HEK293 (cell line): Measurements from ENCODE around the gene KIDINS220.

Source experiments
- CTCF ChIA-PET: fragments of 350-600 bp; formaldehyde crosslinking; extraction: SDS; loops from one replicate; lab custom pipeline; 2021; ENCODE audit warnings: antibody characterized with exemption; lab: Yijun Ruan, JAX
- POLR2A ChIA-PET: fragments of 300-600 bp; formaldehyde crosslinking; extraction: SDS; loops from one replicate; lab custom pipeline; 2020; ENCODE audit warnings: antibody characterized with exemption, inconsistent platforms; lab: Yijun Ruan, JAX
- H3K27ac ChIP-seq: fragments of 200-500 bp; sonication (Bioruptor generic); 2 replicates; pipeline ENCODE4 v1.5.1; 2014; ENCODE audit warnings: low read depth, low read length, control low read depth, inconsistent platforms; ENCODE audit errors: extremely low read depth
- H3K36me3 ChIP-seq, 2 experiments: fragments of 200-500 bp in 1 of 2; sonication (Bioruptor generic) in 1 of 2; 1 replicate in 1 of 2; 2 replicates in 1 of 2; pipeline ENCODE4 v1.5.1; 2014 to 2017; ENCODE audit warnings: inconsistent platforms in 2 of 2, low read length in 2 of 2; ENCODE audit not compliant: control insufficient read depth in 2 of 2, insufficient read depth in 1 of 2
- H3K4me1 ChIP-seq: fragments of 200-500 bp; sonication (Bioruptor generic); 2 replicates; pipeline ENCODE4 v1.5.1; 2014; ENCODE audit warnings: mild to moderate bottlenecking, low read length, inconsistent platforms; ENCODE audit not compliant: control insufficient read depth, insufficient read depth
- H3K4me3 ChIP-seq: 2 replicates; pipeline ENCODE4 v1.5.1; 2011; ENCODE audit warnings: low read depth, mild to moderate bottlenecking, control low read depth, low read length, moderate library complexity
- H3K9me3 ChIP-seq: fragments of 200-500 bp; sonication (Bioruptor generic); 2 replicates; pipeline ENCODE4 v1.5.1; 2014; ENCODE audit warnings: low read depth, low read length, inconsistent platforms; ENCODE audit not compliant: control insufficient read depth, insufficient read depth
- GFI1B ChIP-seq: fragments of 450-650 bp; formaldehyde crosslinking; IDR thresholded peaks from 2 replicates; pipeline ENCODE4 v1.5.1; 2016; ENCODE audit warnings: missing biosample characterization, missing genetic modification characterization
- SCRT2 ChIP-seq: fragments of 450-650 bp; formaldehyde crosslinking; IDR thresholded peaks from 2 replicates; pipeline ENCODE4 v1.5.1; 2016; ENCODE audit warnings: missing biosample characterization, missing genetic modification characterization
- SETDB1 ChIP-seq: IDR thresholded peaks from one replicate; pipeline ENCODE4 v1.6.1; 2017; ENCODE audit warnings: mild to moderate bottlenecking, low read length, moderate library complexity, mixed read lengths; ENCODE audit not compliant: insufficient read length
- ZEB2 ChIP-seq: fragments of 450-650 bp; formaldehyde crosslinking; IDR thresholded peaks from 2 replicates; pipeline ENCODE4 v1.5.1; 2016; ENCODE audit warnings: missing biosample characterization, missing genetic modification characterization
- ZNF19 ChIP-seq: fragments of 450-650 bp; formaldehyde crosslinking; IDR thresholded peaks from 2 replicates; pipeline ENCODE4; 2016; ENCODE audit warnings: missing biosample characterization, missing genetic modification characterization, low read depth
- ZNF2 ChIP-seq: fragments of 450-650 bp; formaldehyde crosslinking; IDR thresholded peaks from 2 replicates; pipeline ENCODE4 v1.5.1; 2016; ENCODE audit warnings: missing biosample characterization, missing genetic modification characterization
- ZNF561 ChIP-seq: fragments of 450-650 bp; IDR thresholded peaks from 2 replicates; pipeline ENCODE4 v1.5.1; 2018; ENCODE audit warnings: missing biosample characterization, missing genetic modification characterization, borderline replicate concordance
- ZNF768 ChIP-seq: fragments of 450-650 bp; formaldehyde crosslinking; IDR thresholded peaks from 2 replicates; pipeline ENCODE4 v1.5.1; 2018; ENCODE audit warnings: missing biosample characterization, mild to moderate bottlenecking, missing genetic modification characterization
- ZSCAN16 ChIP-seq: fragments of 450-650 bp; formaldehyde crosslinking; IDR thresholded peaks from 2 replicates; pipeline ENCODE4 v1.5.1; 2016; ENCODE audit warnings: missing biosample characterization, missing genetic modification characterization
- TF ChIP-seq, protein P1 (sequence below): fragments of 450-650 bp; formaldehyde crosslinking; IDR thresholded peaks from 2 replicates; pipeline ENCODE4; 2016; ENCODE audit warnings: missing biosample characterization, missing genetic modification characterization
- TF ChIP-seq, protein P2 (sequence below): fragments of 450-650 bp; formaldehyde crosslinking; IDR thresholded peaks from 2 replicates; pipeline ENCODE4 v1.5.1; 2016; ENCODE audit warnings: missing biosample characterization, missing genetic modification characterization
- TF ChIP-seq, protein P3 (sequence below): fragments of 450-650 bp; formaldehyde crosslinking; IDR thresholded peaks from 2 replicates; pipeline ENCODE4 v1.5.1; 2017; ENCODE audit warnings: missing biosample characterization, missing genetic modification characterization
- TF ChIP-seq, protein P4 (sequence below): fragments of 450-650 bp; formaldehyde crosslinking; IDR thresholded peaks from 2 replicates; pipeline ENCODE4 v1.5.1; 2016; ENCODE audit warnings: missing biosample characterization, missing genetic modification characterization

The KIDINS220 gene

DNA sequence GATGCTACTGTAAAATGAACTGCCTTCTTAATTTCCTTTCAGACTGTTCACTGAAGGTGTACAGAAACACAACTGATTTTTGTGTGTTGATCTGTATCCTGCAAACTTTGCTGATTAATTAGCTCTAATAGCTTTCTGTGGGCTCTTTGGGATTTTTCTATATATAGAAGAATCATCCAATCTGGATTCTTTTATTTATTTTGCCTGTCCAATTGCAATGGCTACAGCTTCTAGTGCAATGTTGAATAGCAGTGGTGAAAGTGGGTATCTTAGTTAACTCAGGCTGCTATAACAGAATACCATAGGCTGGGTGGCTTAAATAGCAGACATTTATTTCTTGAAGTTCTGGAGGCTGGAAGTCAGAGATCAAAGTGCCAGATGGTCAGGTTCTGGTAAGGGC, 81.2 kb downstream of the KIDINS220 start:
- Histone ChIP-seq H3K27ac (no peak overlapping the region), H3K4me3 (no peak overlapping the region), H3K36me3 (peaks cover 0 to 9% of the 10 kb centered on the region in 2 experiments; a peak in 1 of 3 replicates), H3K4me1 (no peaks in the 10 kb centered on the region), H3K9me3 (no peaks in the 10 kb centered on the region)
- CTCF ChIA-PET, result interaction anchor here (0.6 to 0.8 kb wide), 3 partner anchors 77 to 665 kb away, joined by 3 to 4 read pairs (median 3); no protein-coding TSS in a partner anchor
- POLR2A ChIA-PET, result no interaction called here
- no peak for TF ChIP-seq ZNF2 (tag by site-specific recombination)
- TF ChIP-seq ZNF19 (tag by site-specific recombination), result no peak
- peak; percentile 54 for TF ChIP-seq SETDB1
- no peak for TF ChIP-seq ZNF768 (tag by site-specific recombination)
- TF ChIP-seq, protein P1, sequence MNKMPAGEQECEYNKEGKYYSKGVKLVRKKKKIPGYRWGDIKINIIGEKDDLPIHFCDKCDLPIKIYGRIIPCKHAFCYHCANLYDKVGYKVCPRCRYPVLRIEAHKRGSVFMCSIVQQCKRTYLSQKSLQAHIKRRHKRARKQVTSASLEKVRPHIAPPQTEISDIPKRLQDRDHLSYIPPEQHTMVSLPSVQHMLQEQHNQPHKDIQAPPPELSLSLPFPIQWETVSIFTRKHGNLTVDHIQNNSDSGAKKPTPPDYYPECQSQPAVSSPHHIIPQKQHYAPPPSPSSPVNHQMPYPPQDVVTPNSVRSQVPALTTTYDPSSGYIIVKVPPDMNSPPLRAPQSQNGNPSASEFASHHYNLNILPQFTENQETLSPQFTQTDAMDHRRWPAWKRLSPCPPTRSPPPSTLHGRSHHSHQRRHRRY (tag by site-specific recombination), result no peak

DNA sequence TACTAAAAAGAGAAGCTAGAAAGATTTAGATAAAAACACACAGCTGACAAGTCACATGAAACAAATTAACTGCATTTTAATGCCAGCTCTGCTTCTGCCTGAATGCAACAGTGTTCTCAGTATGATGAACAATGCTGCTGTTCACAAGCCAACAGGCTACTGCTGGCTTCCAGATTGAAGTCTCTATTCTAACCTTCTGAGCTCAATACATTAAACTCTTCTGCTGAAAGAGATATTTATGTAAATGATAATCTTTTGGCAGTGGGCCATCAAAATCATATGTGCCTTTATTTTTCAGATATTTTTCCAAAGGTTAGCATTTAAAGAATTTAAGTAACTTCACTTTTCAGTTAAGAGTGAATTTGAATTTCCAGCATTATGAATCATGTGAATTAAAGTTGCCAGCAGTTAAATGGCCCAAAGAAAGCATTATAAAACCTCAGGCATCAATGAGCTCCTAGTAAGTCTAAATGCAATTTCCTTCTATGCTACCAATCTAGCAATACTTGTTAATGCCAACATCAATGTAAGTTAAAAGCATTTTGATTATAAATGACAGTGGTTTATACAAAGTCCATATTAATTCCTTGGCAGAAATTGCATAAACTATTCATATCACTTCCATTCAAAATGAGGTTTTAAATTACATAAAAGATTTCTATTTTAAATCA, 83.2 kb downstream of the KIDINS220 start:
- TF ChIP-seq, protein P2, sequence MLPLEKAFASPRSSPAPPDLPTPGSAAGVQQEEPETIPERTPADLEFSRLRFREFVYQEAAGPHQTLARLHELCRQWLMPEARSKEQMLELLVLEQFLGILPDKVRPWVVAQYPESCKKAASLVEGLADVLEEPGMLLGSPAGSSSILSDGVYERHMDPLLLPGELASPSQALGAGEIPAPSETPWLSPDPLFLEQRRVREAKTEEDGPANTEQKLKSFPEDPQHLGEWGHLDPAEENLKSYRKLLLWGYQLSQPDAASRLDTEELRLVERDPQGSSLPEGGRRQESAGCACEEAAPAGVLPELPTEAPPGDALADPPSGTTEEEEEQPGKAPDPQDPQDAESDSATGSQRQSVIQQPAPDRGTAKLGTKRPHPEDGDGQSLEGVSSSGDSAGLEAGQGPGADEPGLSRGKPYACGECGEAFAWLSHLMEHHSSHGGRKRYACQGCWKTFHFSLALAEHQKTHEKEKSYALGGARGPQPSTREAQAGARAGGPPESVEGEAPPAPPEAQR (tag by site-specific recombination), result no peak
- TF ChIP-seq SCRT2 (tag by site-specific recombination) (0 out of 2 replicates have a peak, but pooled peaks have one; percentile 11), ZSCAN16 (tag by site-specific recombination) (no peak), ZEB2 (no peak)

DNA sequence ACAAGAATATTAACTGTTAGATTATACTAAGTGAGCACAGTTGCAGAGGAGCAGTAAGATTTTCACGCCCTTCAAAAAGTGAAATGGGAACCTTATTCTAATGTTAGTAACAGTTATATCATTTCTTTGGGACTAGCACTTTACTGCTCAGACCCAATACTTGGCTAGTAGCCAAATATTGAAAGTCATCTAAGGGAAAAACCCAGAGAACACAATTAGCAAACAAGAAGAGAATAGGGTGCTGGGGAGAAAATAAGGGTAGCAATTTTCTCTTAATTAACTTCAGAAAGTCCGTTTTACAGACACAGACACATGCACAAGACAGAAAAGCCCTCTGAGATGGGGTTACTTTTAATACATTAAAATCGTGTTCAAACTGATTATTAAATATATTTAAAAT, 83.8 kb downstream of the KIDINS220 start:
- ChIA-PET CTCF (no interaction called here), POLR2A (no interaction called here)
- TF ChIP-seq GFI1B (tag by site-specific recombination) (no peak), ZNF561 (no peak)
- TF ChIP-seq, protein P3, sequence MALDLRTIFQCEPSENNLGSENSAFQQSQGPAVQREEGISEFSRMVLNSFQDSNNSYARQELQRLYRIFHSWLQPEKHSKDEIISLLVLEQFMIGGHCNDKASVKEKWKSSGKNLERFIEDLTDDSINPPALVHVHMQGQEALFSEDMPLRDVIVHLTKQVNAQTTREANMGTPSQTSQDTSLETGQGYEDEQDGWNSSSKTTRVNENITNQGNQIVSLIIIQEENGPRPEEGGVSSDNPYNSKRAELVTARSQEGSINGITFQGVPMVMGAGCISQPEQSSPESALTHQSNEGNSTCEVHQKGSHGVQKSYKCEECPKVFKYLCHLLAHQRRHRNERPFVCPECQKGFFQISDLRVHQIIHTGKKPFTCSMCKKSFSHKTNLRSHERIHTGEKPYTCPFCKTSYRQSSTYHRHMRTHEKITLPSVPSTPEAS (tag by site-specific recombination), result no peak
- TF ChIP-seq, protein P4, sequence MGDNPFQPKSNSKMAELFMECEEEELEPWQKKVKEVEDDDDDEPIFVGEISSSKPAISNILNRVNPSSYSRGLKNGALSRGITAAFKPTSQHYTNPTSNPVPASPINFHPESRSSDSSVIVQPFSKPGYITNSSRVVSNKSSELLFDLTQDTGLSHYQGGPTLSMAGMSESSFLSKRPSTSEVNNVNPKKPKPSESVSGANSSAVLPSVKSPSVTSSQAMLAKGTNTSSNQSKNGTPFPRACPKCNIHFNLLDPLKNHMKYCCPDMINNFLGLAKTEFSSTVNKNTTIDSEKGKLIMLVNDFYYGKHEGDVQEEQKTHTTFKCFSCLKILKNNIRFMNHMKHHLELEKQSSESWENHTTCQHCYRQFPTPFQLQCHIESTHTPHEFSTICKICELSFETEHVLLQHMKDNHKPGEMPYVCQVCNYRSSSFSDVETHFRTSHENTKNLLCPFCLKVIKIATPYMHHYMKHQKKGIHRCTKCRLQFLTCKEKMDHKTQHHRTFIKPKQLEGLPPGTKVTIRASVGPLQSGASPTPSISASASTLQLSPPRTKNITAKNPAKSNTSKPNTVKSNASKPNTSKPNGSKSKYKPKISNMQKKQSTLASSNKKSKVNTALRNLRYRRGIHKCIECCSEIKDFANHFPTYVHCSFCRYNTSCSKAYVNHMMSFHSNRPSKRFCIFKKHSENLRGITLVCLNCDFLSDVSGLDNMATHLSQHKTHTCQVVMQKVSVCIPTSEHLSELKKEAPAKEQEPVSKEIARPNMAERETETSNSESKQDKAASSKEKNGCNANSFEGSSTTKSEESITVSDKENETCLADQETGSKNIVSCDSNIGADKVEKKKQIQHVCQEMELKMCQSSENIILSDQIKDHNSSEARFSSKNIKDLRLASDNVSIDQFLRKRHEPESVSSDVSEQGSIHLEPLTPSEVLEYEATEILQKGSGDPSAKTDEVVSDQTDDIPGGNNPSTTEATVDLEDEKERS (tag by site-specific recombination), result no peak
- Histone ChIP-seq H3K9me3 (no peaks in the 10 kb centered on the region), H3K4me3 (no peak overlapping the region), H3K27ac (no peak overlapping the region), H3K36me3 (peaks cover 0 to 13% of the 10 kb centered on the region in 2 experiments; a peak in 2 of 3 replicates), H3K4me1 (no peaks in the 10 kb centered on the region)

More for the DNA sequence above, 83.2 kb downstream of the KIDINS220 start:
- Histone ChIP-seq H3K4me3 (no peak overlapping the region), H3K4me1 (no peaks in the 10 kb centered on the region), H3K27ac (no peak overlapping the region), H3K9me3 (no peaks in the 10 kb centered on the region), H3K36me3 (peaks cover 0 to 13% of the 10 kb centered on the region in 2 experiments; a peak in 2 of 3 replicates)
- CTCF ChIA-PET, result interaction anchor here (0.7 kb wide), 1 partner anchor 1155 kb away, joined by 5 read pairs; no protein-coding TSS in a partner anchor
- POLR2A ChIA-PET, result no interaction called here
